ENCODE results near the gene FOXA2.

DNA sequence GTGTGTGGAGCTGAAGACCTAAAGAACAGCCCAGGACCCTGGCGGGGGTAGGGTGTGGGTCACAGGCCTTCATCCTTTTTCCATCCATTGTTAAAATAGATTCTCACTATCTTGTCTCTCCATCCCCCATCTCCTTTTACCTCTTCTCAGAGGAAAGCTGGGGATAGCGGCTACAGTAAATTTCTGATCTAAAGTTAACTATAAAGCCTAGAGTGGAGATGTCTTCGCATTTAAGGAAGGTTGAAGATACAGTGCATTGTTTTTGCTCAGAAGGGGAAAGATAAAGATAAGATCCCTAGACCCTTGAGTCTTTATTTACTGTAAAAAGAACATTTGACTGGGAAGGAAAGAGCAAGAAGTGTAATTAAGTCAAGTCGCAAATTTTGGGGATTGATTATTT lies 8.6 kb downstream of the FOXA2 start:
- no peak for TF ChIP-seq POLR2AphosphoS5 (IDR thresholded peaks at IDR 0.05)
- TF ChIP-seq, protein P1, sequence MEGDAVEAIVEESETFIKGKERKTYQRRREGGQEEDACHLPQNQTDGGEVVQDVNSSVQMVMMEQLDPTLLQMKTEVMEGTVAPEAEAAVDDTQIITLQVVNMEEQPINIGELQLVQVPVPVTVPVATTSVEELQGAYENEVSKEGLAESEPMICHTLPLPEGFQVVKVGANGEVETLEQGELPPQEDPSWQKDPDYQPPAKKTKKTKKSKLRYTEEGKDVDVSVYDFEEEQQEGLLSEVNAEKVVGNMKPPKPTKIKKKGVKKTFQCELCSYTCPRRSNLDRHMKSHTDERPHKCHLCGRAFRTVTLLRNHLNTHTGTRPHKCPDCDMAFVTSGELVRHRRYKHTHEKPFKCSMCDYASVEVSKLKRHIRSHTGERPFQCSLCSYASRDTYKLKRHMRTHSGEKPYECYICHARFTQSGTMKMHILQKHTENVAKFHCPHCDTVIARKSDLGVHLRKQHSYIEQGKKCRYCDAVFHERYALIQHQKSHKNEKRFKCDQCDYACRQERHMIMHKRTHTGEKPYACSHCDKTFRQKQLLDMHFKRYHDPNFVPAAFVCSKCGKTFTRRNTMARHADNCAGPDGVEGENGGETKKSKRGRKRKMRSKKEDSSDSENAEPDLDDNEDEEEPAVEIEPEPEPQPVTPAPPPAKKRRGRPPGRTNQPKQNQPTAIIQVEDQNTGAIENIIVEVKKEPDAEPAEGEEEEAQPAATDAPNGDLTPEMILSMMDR (IDR thresholded peaks at IDR 0.05), result no peak
- TF ChIP-seq POLR2A (IDR thresholded peaks at IDR 0.05), result no peak
- no peak for TF ChIP-seq EP300 (IDR thresholded peaks at IDR 0.05)
